H9 (cell line): ENCODE data around the gene HTR7. TPM values are rescaled to one million over a fixed set of nuclear protein-coding genes. Genes with fewer than 3 reads are reported as not detected.

Experiments used
- DNase-seq: peaks from one replicate; pipeline ENCODE4 v3.0.0-alpha.2; 2017
- H2AFZ ChIP-seq: one replicate; pipeline ENCODE4 v1.6.1; 2013; ENCODE audit warnings: mild to moderate bottlenecking, low read length, control low read depth, moderate library complexity
- H2AK5ac ChIP-seq: 2 replicates; pipeline ENCODE4 v1.6.1; 2013; ENCODE audit warnings: low read length, control low read depth, mixed read lengths; ENCODE audit not compliant: insufficient read length
- H2BK120ac ChIP-seq: one replicate; pipeline ENCODE4 v1.6.1; 2013; ENCODE audit warnings: low read depth, mild to moderate bottlenecking, low read length, control low read depth, inconsistent platforms; ENCODE audit not compliant: poor library complexity, severe bottlenecking
- H2BK12ac ChIP-seq: 2 replicates; pipeline ENCODE4 v1.6.1; 2013; ENCODE audit warnings: low read length, control low read depth, mixed read lengths, low read depth; ENCODE audit not compliant: insufficient read length
- H2BK15ac ChIP-seq: 2 replicates; pipeline ENCODE4 v1.6.1; 2013; ENCODE audit warnings: low read depth, low read length, control low read depth
- H2BK20ac ChIP-seq: one replicate; pipeline ENCODE4 v1.6.1; 2013; ENCODE audit warnings: low read depth, mild to moderate bottlenecking, low read length, control low read depth, inconsistent platforms; ENCODE audit not compliant: poor library complexity, severe bottlenecking
- H2BK5ac ChIP-seq: 2 replicates; pipeline ENCODE4 v1.6.1; 2013; ENCODE audit warnings: low read length, control low read depth, mixed read lengths; ENCODE audit not compliant: insufficient read length
- H3K14ac ChIP-seq: 2 replicates; pipeline ENCODE4 v1.6.1; 2013; ENCODE audit warnings: low read length, control low read depth; ENCODE audit not compliant: insufficient read depth
- H3K18ac ChIP-seq: 2 replicates; pipeline ENCODE4 v1.6.1; 2013; ENCODE audit warnings: low read depth, mild to moderate bottlenecking, mixed read lengths, low read length, control low read depth; ENCODE audit not compliant: insufficient read length
- H3K23ac ChIP-seq: 2 replicates; pipeline ENCODE4 v1.6.1; 2013; ENCODE audit warnings: low read length, control low read depth, mixed read lengths, low read depth; ENCODE audit not compliant: insufficient read length
- H3K23me2 ChIP-seq: 2 replicates; pipeline ENCODE4 v1.6.1; 2013; ENCODE audit warnings: low read depth, mild to moderate bottlenecking, mixed read lengths, low read length, control low read depth; ENCODE audit not compliant: insufficient read length, poor library complexity, severe bottlenecking
- H3K27ac ChIP-seq: 2 replicates; pipeline ENCODE4 v1.5.1; 2013; ENCODE audit warnings: low read length, control low read depth, mixed read lengths, low read depth; ENCODE audit not compliant: insufficient read length
- H3K27me3 ChIP-seq: 2 replicates; pipeline ENCODE4 v1.6.1; 2013; ENCODE audit warnings: low read length, control low read depth, inconsistent platforms; ENCODE audit not compliant: insufficient read depth
- H3K4ac ChIP-seq: 2 replicates; pipeline ENCODE4 v1.6.1; 2013; ENCODE audit warnings: low read depth, mild to moderate bottlenecking, control low read depth, inconsistent platforms, low read length, moderate library complexity
- H3K4me1 ChIP-seq: 2 replicates; pipeline ENCODE4 v1.6.1; 2013; ENCODE audit warnings: low read length, control low read depth, inconsistent platforms; ENCODE audit not compliant: insufficient read depth
- H3K4me2 ChIP-seq: 2 replicates; pipeline ENCODE4 v1.6.1; 2013; ENCODE audit warnings: low read length, control low read depth, mixed read lengths; ENCODE audit not compliant: insufficient read length, insufficient read depth
- H3K56ac ChIP-seq: 2 replicates; pipeline ENCODE4 v1.6.1; 2013; ENCODE audit warnings: low read depth, mild to moderate bottlenecking, mixed read lengths, low read length, control low read depth; ENCODE audit not compliant: insufficient read length
- H3K79me1 ChIP-seq: 2 replicates; pipeline ENCODE4 v1.6.1; 2013; ENCODE audit warnings: low read depth, mild to moderate bottlenecking, moderate library complexity, low read length, control low read depth, inconsistent platforms; ENCODE audit not compliant: insufficient read depth, poor library complexity, severe bottlenecking
- H3K79me2 ChIP-seq: 2 replicates; pipeline ENCODE4 v1.6.1; 2013; ENCODE audit warnings: low read length, control low read depth, inconsistent platforms; ENCODE audit not compliant: insufficient read depth
- H3K9ac ChIP-seq: 2 replicates; pipeline ENCODE4 v1.6.1; 2013; ENCODE audit warnings: low read length, control low read depth, mixed read lengths; ENCODE audit not compliant: insufficient read length; ENCODE audit errors: extremely low read depth
- H3K9me3 ChIP-seq: one replicate; pipeline ENCODE4 v1.6.1; 2013; ENCODE audit warnings: low read depth, low read length, inconsistent platforms; ENCODE audit not compliant: control insufficient read depth
- H3T11ph ChIP-seq: one replicate; pipeline ENCODE4 v1.6.1; 2013; ENCODE audit warnings: mild to moderate bottlenecking, low read length, control low read depth, inconsistent platforms
- H4K20me1 ChIP-seq: one replicate; pipeline ENCODE4 v1.6.1; 2013; ENCODE audit not compliant: control insufficient read depth, insufficient read length, insufficient read depth
- H4K5ac ChIP-seq: 2 replicates; pipeline ENCODE4 v1.6.1; 2013; ENCODE audit warnings: low read depth, mild to moderate bottlenecking, mixed read lengths, low read length, control low read depth; ENCODE audit not compliant: insufficient read length
- H4K8ac ChIP-seq: replicated peaks from 2 replicates; pipeline ENCODE4 v1.6.1; 2013; ENCODE audit warnings: low read length, control low read depth, mixed read lengths, low read depth; ENCODE audit not compliant: insufficient read length
- H4K91ac ChIP-seq: 2 replicates; pipeline ENCODE4 v1.6.1; 2013; ENCODE audit warnings: low read depth, mild to moderate bottlenecking, moderate library complexity, mixed read lengths, low read length, control low read depth; ENCODE audit not compliant: insufficient read length
- H3K27ac Mint-ChIP-seq, 3 experiments: 2 replicates in 2 of 3; 3 replicates in 1 of 3; pipeline ENCODE4 v1.8.0; 2020 to 2021; ENCODE audit warnings: mixed read lengths in 3 of 3, mild to moderate bottlenecking in 1 of 3, moderate library complexity in 1 of 3
- H3K27me3 Mint-ChIP-seq: 2 replicates; pipeline ENCODE4 v1.8.0; 2021; ENCODE audit warnings: low read depth, mild to moderate bottlenecking, moderate library complexity, mixed read lengths
- H3K36me3 Mint-ChIP-seq, 3 experiments: 2 replicates in 2 of 3; 3 replicates in 1 of 3; pipeline ENCODE4 v1.8.0; 2020 to 2021; ENCODE audit warnings: low read depth in 3 of 3, mixed read lengths in 3 of 3; ENCODE audit not compliant: insufficient read depth in 1 of 3
- H3K4me1 Mint-ChIP-seq, 2 experiments: 2 replicates each; pipeline ENCODE4 v1.8.0; 2020; ENCODE audit warnings: mixed read lengths in 2 of 2
- H3K4me3 Mint-ChIP-seq, 2 experiments: 2 replicates in 1 of 2; 3 replicates in 1 of 2; pipeline ENCODE4 v1.8.0; 2020 to 2021; ENCODE audit warnings: mild to moderate bottlenecking in 2 of 2, mixed read lengths in 2 of 2, moderate library complexity in 1 of 2
- H3K9me3 Mint-ChIP-seq, 2 experiments: 2 replicates in 1 of 2; 3 replicates in 1 of 2; pipeline ENCODE4 v1.8.0; 2020; ENCODE audit warnings: mild to moderate bottlenecking in 2 of 2, mixed read lengths in 2 of 2, moderate library complexity in 1 of 2
- WGBS: extraction: QIAGEN DNeasy Blood & Tissue Kit; methylation state at CpG from one replicate; pipeline ENCODE4 v1.1.7; 2013; ENCODE audit warnings: missing lambda C conversion rate, low lambda C conversion rate, mixed read lengths; ENCODE audit not compliant: insufficient read length; ENCODE audit errors: extremely low coverage; 5-methylcytosine and 5-hydroxymethylcytosine counted together
- total RNA-seq: library from RNA; stranded (reverse); gene quantifications from 2 replicates; pipeline ENCODE4 v1.2.1, GENCODE V29; 2021
- TF ChIP-seq, protein P1 (sequence below): fragments of 200-600 bp; sonication (generic); conservative IDR thresholded peaks from 3 replicates; pipeline ENCODE4 v1.8.0; 2021; ENCODE audit warnings: antibody characterized with exemption, mild to moderate bottlenecking

HTR7 gene
- total RNA-seq, 1 experiment from 2014 or later: 21.3 TPM

DNA sequence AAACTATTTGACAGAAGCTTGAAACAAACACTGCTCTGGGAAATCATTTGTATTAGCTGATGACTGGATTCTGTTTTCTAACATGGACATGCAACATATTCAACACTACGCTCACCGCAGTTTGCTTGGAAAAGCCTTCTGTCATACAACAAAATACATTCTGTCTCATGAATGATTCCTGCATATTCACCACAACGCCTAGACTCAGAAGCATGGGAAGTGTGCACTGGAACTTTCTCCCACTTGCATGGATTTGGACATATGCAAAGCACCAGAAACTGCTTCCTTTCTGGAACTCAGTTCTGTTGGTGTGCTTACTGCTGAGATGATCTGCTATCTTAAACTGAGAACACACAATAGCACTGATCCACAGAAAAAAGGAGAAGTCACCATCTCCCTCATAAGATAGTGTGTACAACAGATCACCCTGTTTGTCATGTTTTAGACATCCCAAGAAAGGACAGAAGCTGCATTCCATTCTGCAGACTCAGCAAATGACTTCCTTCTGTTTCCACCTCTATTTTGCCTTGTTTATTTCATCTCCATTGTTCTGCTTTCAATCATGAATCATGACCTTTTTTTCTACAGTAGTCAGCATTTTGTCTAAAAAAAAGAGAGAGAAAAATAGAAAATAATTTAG is 115.8 kb downstream of the HTR7 start:
- TF ChIP-seq, protein P1, sequence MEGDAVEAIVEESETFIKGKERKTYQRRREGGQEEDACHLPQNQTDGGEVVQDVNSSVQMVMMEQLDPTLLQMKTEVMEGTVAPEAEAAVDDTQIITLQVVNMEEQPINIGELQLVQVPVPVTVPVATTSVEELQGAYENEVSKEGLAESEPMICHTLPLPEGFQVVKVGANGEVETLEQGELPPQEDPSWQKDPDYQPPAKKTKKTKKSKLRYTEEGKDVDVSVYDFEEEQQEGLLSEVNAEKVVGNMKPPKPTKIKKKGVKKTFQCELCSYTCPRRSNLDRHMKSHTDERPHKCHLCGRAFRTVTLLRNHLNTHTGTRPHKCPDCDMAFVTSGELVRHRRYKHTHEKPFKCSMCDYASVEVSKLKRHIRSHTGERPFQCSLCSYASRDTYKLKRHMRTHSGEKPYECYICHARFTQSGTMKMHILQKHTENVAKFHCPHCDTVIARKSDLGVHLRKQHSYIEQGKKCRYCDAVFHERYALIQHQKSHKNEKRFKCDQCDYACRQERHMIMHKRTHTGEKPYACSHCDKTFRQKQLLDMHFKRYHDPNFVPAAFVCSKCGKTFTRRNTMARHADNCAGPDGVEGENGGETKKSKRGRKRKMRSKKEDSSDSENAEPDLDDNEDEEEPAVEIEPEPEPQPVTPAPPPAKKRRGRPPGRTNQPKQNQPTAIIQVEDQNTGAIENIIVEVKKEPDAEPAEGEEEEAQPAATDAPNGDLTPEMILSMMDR: no peak
- no peak overlapping the region for H2BK15ac ChIP-seq

More for the DNA sequence above, 115.8 kb downstream of the HTR7 start:
- no peaks in the 10 kb centered on the region for H3K23me2 ChIP-seq
- H3K4ac ChIP-seq: no peak overlapping the region
- Mint-ChIP-seq H3K4me3 (no peak overlapping the region), H3K36me3 (peaks cover 0 to 28% (median 0%) of the 10 kb centered on the region in 3 experiments; a peak in 2 of 7 replicates), H3K9me3 (no peaks in the 10 kb centered on the region), H3K27me3 (no peaks in the 10 kb centered on the region), H3K4me1 (no peaks in the 10 kb centered on the region), H3K27ac (no peak overlapping the region)
- no peak overlapping the region for H4K8ac ChIP-seq
- H2BK12ac ChIP-seq: no peak overlapping the region
- H3K9me3 ChIP-seq: no peaks in the 10 kb centered on the region
- H3K79me1 ChIP-seq: no peaks in the 10 kb centered on the region
- no peak overlapping the region for H3K14ac ChIP-seq
- no peaks in the 10 kb centered on the region for H3K27me3 ChIP-seq
- H2AFZ ChIP-seq: no peak overlapping the region
- H2BK120ac ChIP-seq: no peak overlapping the region
- WGBS: no CpG with 5 or more reads among the region's 3 CpGs
- no peak overlapping the region for H4K5ac ChIP-seq
- H2BK5ac ChIP-seq: no peak overlapping the region
- H3K79me2 ChIP-seq: no peaks in the 10 kb centered on the region
- no peaks in the 10 kb centered on the region for H4K20me1 ChIP-seq
- H4K91ac ChIP-seq: no peak overlapping the region
- no peak for DNase-seq
- H2BK20ac ChIP-seq: no peak overlapping the region
- H3K4me2 ChIP-seq: no peak overlapping the region
- no peak overlapping the region for H3K56ac ChIP-seq
- H3K27ac ChIP-seq: no peak overlapping the region
- no peak overlapping the region for H3K18ac ChIP-seq
- H3T11ph ChIP-seq: no peak overlapping the region
- no peak overlapping the region for H3K9ac ChIP-seq
- H3K4me1 ChIP-seq: no peaks in the 10 kb centered on the region
- no peak overlapping the region for H2AK5ac ChIP-seq
- no peak overlapping the region for H3K23ac ChIP-seq
